Medulla oblongata (tissue), 1 donor: Measurements from ENCODE around the gene SPACA1.

ENCODE experiments used
- DNase-seq: peaks from one replicate; pipeline ENCODE4 v3.0.0-alpha.2; 2015; ENCODE audit errors: extremely low spot score

Gene SPACA1

GRCh38 chr6:88105741-88106340 lies 58.2 kb downstream of the SPACA1 start:
- no peak for DNase-seq

DNA sequence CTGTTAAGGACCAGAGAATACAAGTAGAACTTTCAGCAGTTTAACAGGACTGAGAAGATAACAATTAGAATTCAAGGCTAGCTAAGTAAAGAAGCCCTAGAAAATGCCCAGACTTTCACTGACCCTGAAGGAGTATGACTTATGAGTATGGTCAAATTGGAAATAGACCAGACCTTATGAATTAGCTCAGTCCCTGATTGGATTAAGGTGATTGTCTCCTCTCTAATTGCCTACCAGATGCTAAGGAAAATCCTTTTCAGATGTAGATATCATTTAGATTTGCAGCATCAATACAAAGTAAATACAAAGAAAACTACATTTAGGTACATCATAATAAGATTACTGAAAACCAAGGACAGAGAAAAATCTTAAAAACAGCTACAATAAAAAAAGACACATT lies 59.6 kb downstream of the SPACA1 start:
- no peak for DNase-seq

DNA sequence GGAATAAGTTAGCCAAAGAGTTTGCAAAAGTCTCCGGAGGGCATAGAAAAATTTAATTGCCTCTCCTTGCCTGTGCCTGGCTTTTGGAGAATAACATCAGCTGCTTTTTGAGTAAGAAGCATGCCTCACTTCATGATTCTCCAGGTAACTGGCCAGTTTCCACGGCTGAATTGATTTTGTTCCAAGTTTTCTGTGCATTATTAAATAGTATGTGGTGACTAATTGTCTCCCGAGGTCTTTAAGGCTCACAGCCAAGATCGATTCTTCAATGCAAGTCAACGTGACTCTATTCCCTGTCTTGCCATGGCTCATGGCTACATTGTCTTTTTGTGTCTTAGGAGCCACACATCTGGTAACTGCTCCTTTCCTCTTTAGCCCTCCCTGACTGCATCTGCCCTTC lies 64.3 kb downstream of the SPACA1 start:
- no peak for DNase-seq

DNA sequence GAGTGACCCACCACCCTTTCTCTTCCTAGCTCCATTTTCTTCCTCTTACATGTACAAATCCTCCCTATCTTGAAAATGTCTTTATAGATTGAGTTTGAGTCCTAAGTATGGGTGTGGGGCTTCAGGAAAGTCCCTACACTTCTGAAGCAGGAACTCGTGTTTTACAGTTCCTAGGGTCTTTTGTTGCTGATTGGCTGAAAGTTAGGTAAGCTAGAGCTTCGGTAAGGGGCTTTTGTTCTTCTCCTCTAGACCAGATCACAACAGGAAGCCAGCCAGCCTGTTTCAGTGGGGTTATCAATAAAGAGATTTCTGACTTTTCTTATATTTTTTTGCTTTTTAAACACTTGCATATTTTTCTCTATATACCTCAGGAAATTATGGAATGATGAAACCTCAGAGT lies 67.2 kb downstream of the SPACA1 start:
- no peak for DNase-seq

GRCh38 chr6:88115307-88115706 lies 67.7 kb downstream of the SPACA1 start:
- DNase-seq = no peak

DNA sequence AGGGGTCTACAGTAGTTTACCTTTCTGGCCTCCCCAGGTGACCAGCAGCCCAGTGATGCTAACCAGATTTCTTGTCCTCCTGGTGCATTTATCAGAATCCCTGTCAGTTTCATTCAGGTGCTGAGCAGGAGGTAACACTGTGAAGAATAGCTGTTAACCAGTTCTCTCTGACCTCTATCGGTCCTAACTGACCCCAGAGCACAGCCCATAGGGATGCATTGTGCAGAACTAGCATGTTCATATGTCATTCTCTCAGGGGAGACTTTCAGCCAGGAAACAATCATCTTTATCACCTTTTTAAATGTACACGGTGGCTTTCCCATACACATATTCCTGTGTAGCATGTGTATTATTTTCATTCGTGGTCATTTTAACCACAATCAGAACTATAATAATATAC lies 68.6 kb downstream of the SPACA1 start:
- DNase-seq = no peak
